Activated CD4-positive, alpha-beta memory T cell treated with anti-CD3 and anti-CD28 coated beads, Interleukin-2, amount 10 ng/mL, durations not matched to agents 7 days and 5 days (primary cell): ENCODE results near the gene IL1R2. TPM values are rescaled to one million over a fixed set of nuclear protein-coding genes. Genes with fewer than 3 reads are reported as not detected.

Source experiments
- CTCF ChIA-PET: fragments of 350-600 bp; sonication (Branson Sonifier 250); formaldehyde crosslinking; loops from one replicate; lab custom pipeline; 2021; ENCODE audit warnings: antibody characterized with exemption, inconsistent platforms; lab: Charles Lee
- POLR2A ChIA-PET: fragments of 350-600 bp; sonication (Branson Sonifier 250); formaldehyde crosslinking; loops from one replicate; lab custom pipeline; 2021; ENCODE audit warnings: antibody characterized with exemption; lab: Charles Lee
- DNase-seq: peaks from one replicate; pipeline ENCODE4 v3.0.0-alpha.2; 2020
- H3K27ac Mint-ChIP-seq: one replicate; pipeline ENCODE4 v1.8.0; 2021; ENCODE audit warnings: mild to moderate bottlenecking, mixed read lengths
- H3K27me3 Mint-ChIP-seq: one replicate; pipeline ENCODE4 v1.8.0; 2021; ENCODE audit warnings: mixed read lengths
- H3K36me3 Mint-ChIP-seq: one replicate; pipeline ENCODE4 v1.8.0; 2021; ENCODE audit warnings: low read depth, mixed read lengths
- H3K4me1 Mint-ChIP-seq: one replicate; pipeline ENCODE4 v1.8.0; 2021; ENCODE audit warnings: mixed read lengths
- H3K4me3 Mint-ChIP-seq: one replicate; pipeline ENCODE4 v1.8.0; 2021; ENCODE audit warnings: mild to moderate bottlenecking, mixed read lengths
- H3K9me3 Mint-ChIP-seq: one replicate; pipeline ENCODE4 v1.8.0; 2021; ENCODE audit warnings: mixed read lengths
- total RNA-seq, 2 experiments: library from RNA; stranded (reverse); gene quantifications; one replicate each; pipeline ENCODE4 v1.2.3, GENCODE V29; 2021

Gene IL1R2
- total RNA-seq, 2 experiments from 2014 or later = 0.81 to 0.88 TPM

DNA sequence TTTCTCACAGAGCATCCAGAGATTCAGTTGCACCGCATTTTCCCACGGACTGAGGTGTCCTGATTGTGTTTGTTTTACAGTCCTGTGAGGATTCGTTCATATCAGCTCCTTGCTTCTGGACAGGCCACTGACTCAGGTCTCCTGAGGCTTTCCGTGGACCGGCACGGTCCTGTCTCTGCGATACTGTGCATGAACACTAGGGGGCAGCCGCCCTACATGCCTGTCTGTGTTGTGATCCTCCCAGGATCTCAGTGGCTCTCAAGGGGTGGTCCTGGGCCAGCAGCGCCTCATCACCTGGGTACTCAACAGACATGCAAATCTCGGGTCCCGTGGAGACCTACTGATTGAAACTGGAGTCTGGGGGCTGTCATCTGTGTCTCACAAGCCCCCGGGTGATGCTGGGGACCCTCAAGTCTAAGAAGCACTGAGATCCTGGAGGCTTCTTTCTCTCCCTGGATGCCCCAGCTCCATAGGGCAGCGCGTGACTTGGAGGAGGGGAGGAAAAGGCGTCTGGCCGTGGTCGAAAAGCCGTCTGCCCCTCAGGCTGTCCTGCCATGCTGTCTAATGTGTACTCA is 28.9 kb downstream of the IL1R2 start:
- peak; percentile 83 for DNase-seq
- Mint-ChIP-seq H3K36me3 (no peaks in the 10 kb centered on the region), H3K9me3 (no peaks in the 10 kb centered on the region), H3K27me3 (peaks cover 2% of the 10 kb centered on the region), H3K27ac (no peak overlapping the region), H3K4me1 (peaks cover 17% of the 10 kb centered on the region), H3K4me3 (no peak overlapping the region)
- ChIA-PET CTCF (interaction anchor here (0.6 to 3.0 kb wide), 35 partner anchors 10 to 453 kb away, joined by 3 to 95 read pairs (median 4); partner anchors contain the start of genes IL18R1 and SLC9A4), POLR2A (interaction anchor here (1.0 to 1.4 kb wide), 3 partner anchors 14 to 335 kb away, joined by 3 to 5 read pairs (median 4); no protein-coding TSS in a partner anchor)

DNA sequence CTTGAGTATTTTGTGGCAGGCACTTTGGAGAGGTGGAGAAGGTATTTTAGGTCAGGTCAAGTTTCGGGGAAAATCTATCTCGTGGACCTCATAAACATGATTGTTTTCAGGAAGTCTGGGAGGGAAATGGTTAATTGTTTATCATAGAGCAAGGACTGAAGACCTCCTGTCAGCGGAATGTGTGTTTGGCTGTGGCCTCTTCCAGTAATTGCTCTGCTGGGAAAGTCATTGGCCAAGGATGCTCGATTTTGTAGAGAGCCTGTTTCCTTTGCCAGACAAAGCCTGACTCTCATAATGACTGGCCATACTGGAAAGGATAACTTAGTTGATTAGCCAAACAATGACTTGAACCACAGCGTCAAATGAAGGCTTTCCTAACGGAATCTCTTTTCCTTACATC is 30.0 kb downstream of the IL1R2 start:
- Mint-ChIP-seq H3K27ac (no peak overlapping the region), H3K9me3 (no peaks in the 10 kb centered on the region), H3K27me3 (peaks cover 2% of the 10 kb centered on the region), H3K36me3 (no peaks in the 10 kb centered on the region), H3K4me3 (no peak overlapping the region), H3K4me1 (peaks cover 17% of the 10 kb centered on the region)
- DNase-seq = no peak
- CTCF ChIA-PET = interaction anchor here (0.7 to 3.0 kb wide), 3 partner anchors 15 to 297 kb away, joined by 3 to 31 read pairs (median 4); no protein-coding TSS in a partner anchor
- POLR2A ChIA-PET = no interaction called here

DNA sequence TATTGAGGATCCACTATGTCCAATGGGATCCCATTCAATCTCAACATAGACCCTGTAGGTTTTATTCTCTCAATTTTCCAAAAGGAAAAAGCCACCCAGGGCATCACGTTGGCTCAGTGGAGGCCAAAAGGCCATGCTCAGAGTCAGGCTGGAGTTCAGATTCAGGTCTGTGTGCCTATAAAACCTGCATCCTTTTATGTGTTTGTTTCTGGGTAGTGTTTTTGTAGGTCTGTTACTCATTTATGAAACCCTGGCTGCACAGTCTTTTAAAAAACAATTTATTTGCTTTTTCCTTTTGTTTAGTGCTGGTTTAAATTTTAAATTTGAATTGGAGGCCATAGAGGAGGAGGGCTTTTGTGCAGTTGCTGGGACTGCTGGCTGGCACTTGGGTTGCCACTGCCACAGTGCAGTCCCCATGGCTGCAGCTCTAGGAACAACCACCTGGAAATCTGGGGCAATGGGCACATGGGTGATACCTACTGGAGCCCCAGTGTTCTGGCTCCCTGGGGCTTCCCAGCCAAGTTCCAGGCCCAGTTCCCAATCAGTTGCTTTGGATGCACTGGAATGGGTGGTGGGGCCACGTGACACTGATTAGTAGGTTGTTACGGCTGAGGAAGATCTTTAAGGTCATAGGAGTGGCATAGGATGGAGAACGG is 31.3 kb downstream of the IL1R2 start:
- Mint-ChIP-seq H3K4me3 (no peak overlapping the region), H3K9me3 (no peaks in the 10 kb centered on the region), H3K27me3 (peaks cover 2% of the 10 kb centered on the region), H3K27ac (no peak overlapping the region), H3K36me3 (no peaks in the 10 kb centered on the region), H3K4me1 (peaks cover 25% of the 10 kb centered on the region)
- ChIA-PET CTCF (no interaction called here), POLR2A (no interaction called here)
- DNase-seq = no peak

DNA sequence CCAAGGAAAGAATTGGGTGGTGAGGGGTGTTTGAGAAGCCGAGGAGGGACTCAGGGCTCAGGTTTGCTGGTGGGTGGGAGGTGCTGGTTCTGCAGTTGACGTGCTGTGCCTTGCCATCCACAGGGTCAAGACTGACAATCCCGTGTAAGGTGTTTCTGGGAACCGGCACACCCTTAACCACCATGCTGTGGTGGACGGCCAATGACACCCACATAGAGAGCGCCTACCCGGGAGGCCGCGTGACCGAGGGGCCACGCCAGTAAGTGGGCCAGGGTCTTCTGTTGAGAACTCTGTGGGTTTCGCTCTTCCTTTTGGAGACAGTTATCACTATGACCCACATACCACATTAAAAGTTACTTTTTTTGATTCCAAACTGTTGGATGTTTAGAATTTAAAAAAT is 32.6 kb downstream of the IL1R2 start:
- peaks cover 8% of the 10 kb centered on the region for H3K36me3 Mint-ChIP-seq
- H3K4me3 Mint-ChIP-seq = no peak overlapping the region
- H3K9me3 Mint-ChIP-seq = no peaks in the 10 kb centered on the region
- CTCF ChIA-PET = interaction anchor here (4.6 kb wide), 1 partner anchor 216 kb away, joined by 46 read pairs; no protein-coding TSS in a partner anchor
- no peak for DNase-seq
- POLR2A ChIA-PET = interaction anchor here (0.6 to 1.0 kb wide), 3 partner anchors 9 to 216 kb away, joined by 3 read pairs; no protein-coding TSS in a partner anchor
- H3K27ac Mint-ChIP-seq = no peak overlapping the region
- peaks cover 2% of the 10 kb centered on the region for H3K27me3 Mint-ChIP-seq
- H3K4me1 Mint-ChIP-seq = peaks cover 37% of the 10 kb centered on the region

DNA sequence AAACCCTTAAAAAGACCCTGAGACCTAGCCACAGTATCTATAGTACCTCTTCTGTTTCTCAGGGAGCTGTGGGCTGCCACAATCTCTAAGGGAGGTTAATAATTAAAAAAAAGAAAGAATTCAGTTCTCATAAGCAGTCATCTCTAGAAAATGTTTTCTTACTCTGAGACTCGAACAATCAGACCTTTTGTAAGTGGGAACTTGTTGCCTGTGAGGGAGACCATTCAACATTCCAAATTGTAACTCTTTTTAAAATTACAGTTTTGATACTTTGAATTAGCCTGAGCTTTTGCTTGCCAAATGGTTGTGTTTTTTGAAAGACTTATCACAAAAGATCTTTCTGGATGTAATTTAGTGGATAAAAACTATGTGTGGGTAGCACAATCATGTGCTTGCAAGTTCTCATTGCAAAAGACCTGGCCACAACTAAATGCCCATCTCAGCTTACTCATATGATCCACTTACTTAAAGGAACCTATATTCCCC is 33.3 kb downstream of the IL1R2 start:
- H3K27ac Mint-ChIP-seq = no peak overlapping the region
- peaks cover 8% of the 10 kb centered on the region for H3K36me3 Mint-ChIP-seq
- no peak overlapping the region for H3K4me3 Mint-ChIP-seq
- no peaks in the 10 kb centered on the region for H3K9me3 Mint-ChIP-seq
- H3K4me1 Mint-ChIP-seq = peaks cover 42% of the 10 kb centered on the region
- peaks cover 2% of the 10 kb centered on the region for H3K27me3 Mint-ChIP-seq
- ChIA-PET CTCF (interaction anchor here (4.6 kb wide), 1 partner anchor 215 kb away, joined by 46 read pairs; no protein-coding TSS in a partner anchor), POLR2A (interaction anchor here (0.6 to 1.6 kb wide), 4 partner anchors 8 to 215 kb away, joined by 3 read pairs; no protein-coding TSS in a partner anchor)
- no peak for DNase-seq

DNA sequence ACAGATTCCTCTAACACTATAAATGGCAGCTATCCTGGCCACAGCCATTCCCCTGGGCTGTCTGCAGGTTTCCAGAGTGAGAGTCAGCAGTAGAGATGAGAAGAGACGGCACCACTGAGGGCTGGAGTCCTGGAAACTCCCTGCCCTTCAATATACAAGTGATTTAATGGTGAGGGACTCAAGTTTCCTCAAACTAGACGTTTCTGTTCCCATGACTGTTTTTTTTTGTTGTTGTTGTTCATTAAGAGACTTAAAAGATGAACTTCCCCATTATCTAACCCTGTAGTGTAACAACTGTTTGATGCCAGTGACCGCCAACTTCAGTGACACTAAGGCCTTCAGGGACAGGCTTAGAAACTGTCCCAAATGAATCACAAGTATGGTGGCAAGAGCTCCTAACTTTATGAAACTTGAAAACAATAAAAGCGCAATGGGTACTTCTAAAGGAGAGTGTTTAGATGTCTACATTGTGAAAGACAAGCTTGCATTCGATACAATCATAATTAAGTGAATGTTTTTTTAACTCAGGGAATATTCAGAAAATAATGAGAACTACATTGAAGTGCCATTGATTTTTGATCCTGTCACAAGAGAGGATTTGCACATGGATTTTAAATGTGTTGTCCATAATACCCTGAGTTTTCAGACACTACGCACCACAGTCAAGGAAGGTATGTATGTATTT is 34.0 kb downstream of the IL1R2 start:
- Mint-ChIP-seq H3K27me3 (no peaks in the 10 kb centered on the region), H3K27ac (no peak overlapping the region), H3K36me3 (peaks cover 8% of the 10 kb centered on the region), H3K4me3 (no peak overlapping the region), H3K4me1 (peaks cover 37% of the 10 kb centered on the region), H3K9me3 (no peaks in the 10 kb centered on the region)
- ChIA-PET POLR2A (interaction anchor here (0.9 to 1.6 kb wide), 2 partner anchors 57 to 215 kb away, joined by 3 read pairs; no protein-coding TSS in a partner anchor), CTCF (interaction anchor here (1.0 to 4.6 kb wide), 2 partner anchors 215 to 418 kb away, joined by 4 to 46 read pairs; no protein-coding TSS in a partner anchor)
- no peak for DNase-seq

DNA sequence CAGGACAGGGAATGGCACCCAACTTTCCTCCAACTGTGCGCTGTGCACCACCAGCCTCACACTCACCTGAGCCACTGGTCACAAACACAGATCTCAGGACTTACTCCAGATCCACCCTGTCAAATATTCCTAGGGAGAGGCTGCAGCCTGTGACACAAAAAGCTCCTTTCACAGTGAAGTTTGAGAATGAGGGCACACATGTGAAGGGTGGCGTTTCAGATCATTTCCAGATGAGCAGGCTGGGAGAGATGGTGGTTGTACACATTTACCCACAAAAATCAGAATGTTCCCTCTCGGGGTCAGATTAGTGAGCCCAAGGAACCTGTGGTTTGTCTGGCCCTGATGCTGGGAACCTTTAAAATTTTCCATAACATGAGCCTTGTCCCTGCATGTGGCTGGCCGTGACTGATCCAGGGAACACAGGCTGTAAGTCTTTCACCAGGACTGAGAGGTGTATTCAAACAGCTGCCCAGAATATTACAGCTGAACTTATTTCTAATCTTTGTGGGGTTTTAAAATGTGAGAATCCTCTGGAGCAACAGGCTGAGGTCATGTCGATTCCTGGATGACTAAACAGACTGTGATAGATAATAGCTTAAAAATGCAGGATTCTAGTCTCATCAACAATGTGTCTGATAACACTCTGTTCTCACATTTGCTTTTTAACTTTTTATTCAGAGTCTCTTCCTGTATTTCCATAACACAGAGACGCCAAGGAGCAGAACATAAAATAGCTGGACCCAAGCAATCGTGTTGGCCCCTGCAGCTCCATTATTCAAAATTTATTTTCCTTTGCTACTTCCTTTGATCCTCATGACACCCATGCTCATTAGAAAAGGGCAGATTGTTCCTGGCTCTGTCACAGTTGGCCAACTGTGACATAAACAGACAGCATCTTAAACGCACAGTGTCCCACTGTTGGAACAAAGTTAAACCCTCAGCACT is 35.5 kb downstream of the IL1R2 start:
- Mint-ChIP-seq H3K36me3 (peaks cover 8% of the 10 kb centered on the region), H3K27ac (no peak overlapping the region), H3K27me3 (no peaks in the 10 kb centered on the region), H3K9me3 (no peaks in the 10 kb centered on the region), H3K4me1 (peaks cover 28% of the 10 kb centered on the region), H3K4me3 (no peak overlapping the region)
- no peak for DNase-seq
- POLR2A ChIA-PET = interaction anchor here (1.4 kb wide), 2 partner anchors 10 to 32 kb away, joined by 3 read pairs; no protein-coding TSS in a partner anchor
- CTCF ChIA-PET = interaction anchor here (1.3 to 4.6 kb wide), 2 partner anchors 21 to 213 kb away, joined by 4 to 46 read pairs; no protein-coding TSS in a partner anchor

DNA sequence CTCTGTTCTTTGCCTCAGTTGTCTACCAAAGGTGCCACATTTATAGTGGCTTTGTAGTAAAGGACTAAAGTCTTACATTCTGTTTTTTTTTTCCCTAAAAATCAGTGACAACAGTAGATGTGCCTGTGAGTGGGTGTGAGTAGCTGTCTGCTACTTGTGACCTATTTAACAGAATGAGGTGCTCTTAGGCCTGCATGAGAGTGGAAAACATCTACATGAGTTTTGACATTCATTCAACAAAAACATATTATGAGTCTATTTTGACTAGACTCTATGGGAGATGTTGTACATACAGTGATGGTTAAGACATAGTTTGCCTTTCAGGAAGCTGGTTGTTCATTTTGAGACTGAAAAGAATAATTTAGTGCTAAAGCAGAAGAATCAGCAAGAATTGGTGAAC is 36.7 kb downstream of the IL1R2 start:
- Mint-ChIP-seq H3K27me3 (no peaks in the 10 kb centered on the region), H3K36me3 (peaks cover 8% of the 10 kb centered on the region), H3K9me3 (no peaks in the 10 kb centered on the region), H3K27ac (no peak overlapping the region), H3K4me1 (peaks cover 40% of the 10 kb centered on the region), H3K4me3 (no peak overlapping the region)
- ChIA-PET CTCF (interaction anchor here (0.7 to 4.6 kb wide), 2 partner anchors 212 to 423 kb away, joined by 4 to 46 read pairs; no protein-coding TSS in a partner anchor), POLR2A (interaction anchor here (0.7 to 1.4 kb wide), 2 partner anchors 33 to 263 kb away, joined by 3 read pairs; no protein-coding TSS in a partner anchor)
- no peak for DNase-seq

DNA sequence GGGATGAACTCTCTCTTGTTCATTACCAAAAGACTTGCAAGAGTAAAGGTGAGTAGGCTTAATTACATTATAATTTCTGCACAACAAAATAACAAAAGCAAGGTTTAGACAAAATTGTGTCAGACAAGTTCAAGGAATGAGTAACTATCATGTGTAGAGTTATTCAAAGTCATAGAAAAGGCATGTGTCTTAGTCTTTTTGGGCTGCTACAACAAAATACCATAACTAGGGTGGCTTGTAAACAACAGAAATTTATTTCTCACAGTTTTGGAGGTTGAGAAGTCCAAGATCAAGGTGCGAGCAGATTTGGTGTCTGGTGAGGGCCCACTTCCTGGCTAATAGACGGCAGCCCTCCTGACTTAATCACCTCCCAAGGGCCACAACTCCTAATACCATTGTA is 37.6 kb downstream of the IL1R2 start:
- Mint-ChIP-seq H3K4me3 (no peak overlapping the region), H3K4me1 (peaks cover 49% of the 10 kb centered on the region), H3K27me3 (no peaks in the 10 kb centered on the region), H3K36me3 (peaks cover 11% of the 10 kb centered on the region), H3K9me3 (no peaks in the 10 kb centered on the region), H3K27ac (no peak overlapping the region)
- DNase-seq = no peak
- ChIA-PET POLR2A (no interaction called here), CTCF (interaction anchor here (1.2 kb wide), 1 partner anchor 211 kb away, joined by 5 read pairs; no protein-coding TSS in a partner anchor)

DNA sequence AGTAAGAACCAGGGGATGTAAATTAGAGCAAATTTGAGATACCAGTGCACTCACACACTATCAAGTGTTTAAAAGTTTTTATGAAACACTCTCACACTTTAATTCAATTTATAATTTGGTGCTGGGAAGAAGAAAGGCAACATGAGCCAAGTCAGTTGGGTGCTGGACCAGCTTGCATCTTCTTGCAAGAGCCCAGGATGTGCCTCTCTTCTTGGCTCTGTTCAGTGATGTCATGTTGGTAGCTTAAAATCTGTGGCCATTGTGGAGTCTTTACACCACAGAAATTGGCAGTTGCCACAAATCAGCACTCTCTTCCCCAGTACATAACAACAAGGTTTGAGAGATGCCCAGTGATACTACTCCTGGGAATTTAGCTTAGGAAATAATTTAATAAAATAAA is 38.2 kb downstream of the IL1R2 start:
- Mint-ChIP-seq H3K27me3 (no peaks in the 10 kb centered on the region), H3K4me1 (peaks cover 53% of the 10 kb centered on the region), H3K4me3 (no peak overlapping the region), H3K36me3 (peaks cover 13% of the 10 kb centered on the region), H3K9me3 (peaks cover 2% of the 10 kb centered on the region), H3K27ac (no peak overlapping the region)
- ChIA-PET POLR2A (no interaction called here), CTCF (interaction anchor here (0.7 to 1.2 kb wide), 2 partner anchors 10 to 211 kb away, joined by 5 read pairs; no protein-coding TSS in a partner anchor)
- DNase-seq = no peak

DNA sequence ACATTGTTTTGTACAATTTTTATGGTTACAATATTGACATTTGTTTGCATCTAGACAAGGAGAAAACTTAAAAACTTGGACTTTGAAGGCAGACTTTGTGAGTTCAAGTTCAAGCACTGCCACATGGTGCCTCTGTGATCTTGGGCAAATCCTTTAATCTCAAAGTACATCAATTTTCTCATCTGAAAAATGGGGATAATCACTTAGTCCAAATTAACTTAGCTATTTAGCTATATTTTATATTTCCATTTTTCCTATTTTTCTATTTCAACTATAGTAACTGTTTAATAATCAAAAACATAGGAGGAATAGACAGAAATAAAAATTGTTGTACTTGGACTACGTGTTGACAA is 38.7 kb downstream of the IL1R2 start:
- peaks cover 4% of the 10 kb centered on the region for H3K9me3 Mint-ChIP-seq
- DNase-seq = no peak
- H3K27me3 Mint-ChIP-seq = no peaks in the 10 kb centered on the region
- peaks cover 57% of the 10 kb centered on the region for H3K4me1 Mint-ChIP-seq
- no peak overlapping the region for H3K27ac Mint-ChIP-seq
- CTCF ChIA-PET = interaction anchor here (0.7 to 1.2 kb wide), 2 partner anchors 10 to 210 kb away, joined by 5 read pairs; no protein-coding TSS in a partner anchor
- POLR2A ChIA-PET = no interaction called here
- no peak overlapping the region for H3K4me3 Mint-ChIP-seq
- H3K36me3 Mint-ChIP-seq = peaks cover 13% of the 10 kb centered on the region
